ENCODE results near the gene ZEB1.

The ZEB1 gene

GRCh38 chr10:31508234-31508633 lies 189.2 kb downstream of the ZEB1 start:
- Histone ChIP-seq H3K4me3 (ENCODE audit: low read depth, low read length) (no peak overlapping the region), H3K9me3 (ENCODE audit: control insufficient read depth, insufficient read depth, low read depth, low read length) (peaks cover 22% of the 10 kb centered on the region), H3K27ac (ENCODE audit: low read depth, low read length) (no peak overlapping the region), H3K4me1 (ENCODE audit: control insufficient read depth, insufficient read depth, low read length) (no peaks in the 10 kb centered on the region), H3K36me3 (ENCODE audit: control insufficient read depth, insufficient read depth, low read length) (no peaks in the 10 kb centered on the region), H3K9ac (ENCODE audit: low read length) (no peak overlapping the region), H3K27me3 (ENCODE audit: control insufficient read depth, insufficient read depth, low read length) (no peaks in the 10 kb centered on the region)

GRCh38 chr10:31508882-31509281 lies 189.9 kb downstream of the ZEB1 start:
- Histone ChIP-seq H3K4me1 (ENCODE audit: control insufficient read depth, insufficient read depth, low read length) (no peaks in the 10 kb centered on the region), H3K27me3 (ENCODE audit: control insufficient read depth, insufficient read depth, low read length) (no peaks in the 10 kb centered on the region), H3K36me3 (ENCODE audit: control insufficient read depth, insufficient read depth, low read length) (no peaks in the 10 kb centered on the region), H3K27ac (ENCODE audit: low read depth, low read length) (no peak overlapping the region), H3K9ac (ENCODE audit: low read length) (no peak overlapping the region), H3K4me3 (ENCODE audit: low read depth, low read length) (no peak overlapping the region), H3K9me3 (ENCODE audit: control insufficient read depth, insufficient read depth, low read depth, low read length) (peaks cover 22% of the 10 kb centered on the region)

- Histone ChIP-seq H3K27me3 (ENCODE audit: control insufficient read depth, insufficient read depth, low read length) (no peaks in the 10 kb centered on the region), H3K4me1 (ENCODE audit: control insufficient read depth, insufficient read depth, low read length) (no peaks in the 10 kb centered on the region), H3K27ac (ENCODE audit: low read depth, low read length) (no peak overlapping the region), H3K4me3 (ENCODE audit: low read depth, low read length) (no peak overlapping the region), H3K36me3 (ENCODE audit: control insufficient read depth, insufficient read depth, low read length) (no peaks in the 10 kb centered on the region), H3K9me3 (ENCODE audit: control insufficient read depth, insufficient read depth, low read depth, low read length) (peaks cover 20% of the 10 kb centered on the region), H3K9ac (ENCODE audit: low read length) (no peak overlapping the region)
Measured at GRCh38 chr10:31509989-31510388, 191.0 kb downstream of the ZEB1 start.

- no peak overlapping the region for H3K27ac ChIP-seq (ENCODE audit: low read depth, low read length)
- no peak overlapping the region for H3K4me3 ChIP-seq (ENCODE audit: low read depth, low read length)
- no peaks in the 10 kb centered on the region for H3K4me1 ChIP-seq (ENCODE audit: control insufficient read depth, insufficient read depth, low read length)
- no peaks in the 10 kb centered on the region for H3K27me3 ChIP-seq (ENCODE audit: control insufficient read depth, insufficient read depth, low read length)
- H3K9ac ChIP-seq (ENCODE audit: low read length) = no peak overlapping the region
- no peaks in the 10 kb centered on the region for H3K36me3 ChIP-seq (ENCODE audit: control insufficient read depth, insufficient read depth, low read length)
- no peaks in the 10 kb centered on the region for H3K9me3 ChIP-seq (ENCODE audit: control insufficient read depth, insufficient read depth, low read depth, low read length)
Measured at GRCh38 chr10:31515116-31515515, 196.1 kb downstream of the ZEB1 start.

- H3K9me3 ChIP-seq (ENCODE audit: control insufficient read depth, insufficient read depth, low read depth, low read length) = no peaks in the 10 kb centered on the region
- no peaks in the 10 kb centered on the region for H3K4me1 ChIP-seq (ENCODE audit: control insufficient read depth, insufficient read depth, low read length)
- H3K36me3 ChIP-seq (ENCODE audit: control insufficient read depth, insufficient read depth, low read length) = no peaks in the 10 kb centered on the region
- H3K4me3 ChIP-seq (ENCODE audit: low read depth, low read length) = no peak overlapping the region
- no peak overlapping the region for H3K9ac ChIP-seq (ENCODE audit: low read length)
- H3K27ac ChIP-seq (ENCODE audit: low read depth, low read length) = no peak overlapping the region
- no peaks in the 10 kb centered on the region for H3K27me3 ChIP-seq (ENCODE audit: control insufficient read depth, insufficient read depth, low read length)
Measured at GRCh38 chr10:31515819-31516402, 196.9 kb downstream of the ZEB1 start.

- Histone ChIP-seq H3K27me3 (ENCODE audit: control insufficient read depth, insufficient read depth, low read length) (no peaks in the 10 kb centered on the region), H3K9ac (ENCODE audit: low read length) (no peak overlapping the region), H3K4me3 (ENCODE audit: low read depth, low read length) (no peak overlapping the region), H3K27ac (ENCODE audit: low read depth, low read length) (no peak overlapping the region), H3K9me3 (ENCODE audit: control insufficient read depth, insufficient read depth, low read depth, low read length) (no peaks in the 10 kb centered on the region), H3K4me1 (ENCODE audit: control insufficient read depth, insufficient read depth, low read length) (no peaks in the 10 kb centered on the region), H3K36me3 (ENCODE audit: control insufficient read depth, insufficient read depth, low read length) (no peaks in the 10 kb centered on the region)
Measured at GRCh38 chr10:31520986-31521831, 202.2 kb downstream of the ZEB1 start.

GRCh38 chr10:31522820-31523219 lies 203.8 kb downstream of the ZEB1 start:
- Histone ChIP-seq H3K4me3 (ENCODE audit: low read depth, low read length) (no peak overlapping the region), H3K27me3 (ENCODE audit: control insufficient read depth, insufficient read depth, low read length) (no peaks in the 10 kb centered on the region), H3K9ac (ENCODE audit: low read length) (no peak overlapping the region), H3K36me3 (ENCODE audit: control insufficient read depth, insufficient read depth, low read length) (no peaks in the 10 kb centered on the region), H3K27ac (ENCODE audit: low read depth, low read length) (no peak overlapping the region), H3K4me1 (ENCODE audit: control insufficient read depth, insufficient read depth, low read length) (no peaks in the 10 kb centered on the region), H3K9me3 (ENCODE audit: control insufficient read depth, insufficient read depth, low read depth, low read length) (no peaks in the 10 kb centered on the region)

- Histone ChIP-seq H3K27ac (ENCODE audit: low read depth, low read length) (no peak overlapping the region), H3K9ac (ENCODE audit: low read length) (no peak overlapping the region), H3K4me1 (ENCODE audit: control insufficient read depth, insufficient read depth, low read length) (no peaks in the 10 kb centered on the region), H3K4me3 (ENCODE audit: low read depth, low read length) (no peak overlapping the region), H3K36me3 (ENCODE audit: control insufficient read depth, insufficient read depth, low read length) (no peaks in the 10 kb centered on the region), H3K27me3 (ENCODE audit: control insufficient read depth, insufficient read depth, low read length) (no peaks in the 10 kb centered on the region), H3K9me3 (ENCODE audit: control insufficient read depth, insufficient read depth, low read depth, low read length) (no peaks in the 10 kb centered on the region)
Measured at GRCh38 chr10:31524460-31524859, 205.4 kb downstream of the ZEB1 start.

- Histone ChIP-seq H3K36me3 (ENCODE audit: control insufficient read depth, insufficient read depth, low read length) (no peaks in the 10 kb centered on the region), H3K9me3 (ENCODE audit: control insufficient read depth, insufficient read depth, low read depth, low read length) (no peaks in the 10 kb centered on the region), H3K27me3 (ENCODE audit: control insufficient read depth, insufficient read depth, low read length) (no peaks in the 10 kb centered on the region), H3K9ac (ENCODE audit: low read length) (no peak overlapping the region), H3K4me3 (ENCODE audit: low read depth, low read length) (no peak overlapping the region), H3K4me1 (ENCODE audit: control insufficient read depth, insufficient read depth, low read length) (no peaks in the 10 kb centered on the region), H3K27ac (ENCODE audit: low read depth, low read length) (no peak overlapping the region)
Measured at GRCh38 chr10:31526178-31526577, 207.2 kb downstream of the ZEB1 start.

- Histone ChIP-seq H3K36me3 (ENCODE audit: control insufficient read depth, insufficient read depth, low read length) (no peaks in the 10 kb centered on the region), H3K4me3 (ENCODE audit: low read depth, low read length) (no peak overlapping the region), H3K4me1 (ENCODE audit: control insufficient read depth, insufficient read depth, low read length) (no peaks in the 10 kb centered on the region), H3K27me3 (ENCODE audit: control insufficient read depth, insufficient read depth, low read length) (no peaks in the 10 kb centered on the region), H3K27ac (ENCODE audit: low read depth, low read length) (no peak overlapping the region), H3K9ac (ENCODE audit: low read length) (no peak overlapping the region), H3K9me3 (ENCODE audit: control insufficient read depth, insufficient read depth, low read depth, low read length) (no peaks in the 10 kb centered on the region)
Measured at GRCh38 chr10:31526681-31527080, 207.7 kb downstream of the ZEB1 start.

- Histone ChIP-seq H3K36me3 (ENCODE audit: control insufficient read depth, insufficient read depth, low read length) (no peaks in the 10 kb centered on the region), H3K4me1 (ENCODE audit: control insufficient read depth, insufficient read depth, low read length) (no peaks in the 10 kb centered on the region), H3K4me3 (ENCODE audit: low read depth, low read length) (no peak overlapping the region), H3K9ac (ENCODE audit: low read length) (no peak overlapping the region), H3K27me3 (ENCODE audit: control insufficient read depth, insufficient read depth, low read length) (no peaks in the 10 kb centered on the region), H3K9me3 (ENCODE audit: control insufficient read depth, insufficient read depth, low read depth, low read length) (no peaks in the 10 kb centered on the region), H3K27ac (ENCODE audit: low read depth, low read length) (no peak overlapping the region)
Measured at GRCh38 chr10:31528831-31529230, 209.8 kb downstream of the ZEB1 start.
